CD4-positive, alpha-beta T cell treated with Interferon gamma for 1 hour (primary cell): ENCODE measurements around the gene TCF7.
A peak's percentile ranks its signal among the peaks of the same experiment; 100 is the strongest.
"Not testable (repeated sequence)": the region's sequence is repeated elsewhere in the genome, so short reads cannot be mapped to it uniquely, and the experiment has no call there.

ENCODE experiments used
- DNase-seq: peaks from one replicate; pipeline ENCODE4 v3.0.0-alpha.2; 2020

The TCF7 gene

DNA sequence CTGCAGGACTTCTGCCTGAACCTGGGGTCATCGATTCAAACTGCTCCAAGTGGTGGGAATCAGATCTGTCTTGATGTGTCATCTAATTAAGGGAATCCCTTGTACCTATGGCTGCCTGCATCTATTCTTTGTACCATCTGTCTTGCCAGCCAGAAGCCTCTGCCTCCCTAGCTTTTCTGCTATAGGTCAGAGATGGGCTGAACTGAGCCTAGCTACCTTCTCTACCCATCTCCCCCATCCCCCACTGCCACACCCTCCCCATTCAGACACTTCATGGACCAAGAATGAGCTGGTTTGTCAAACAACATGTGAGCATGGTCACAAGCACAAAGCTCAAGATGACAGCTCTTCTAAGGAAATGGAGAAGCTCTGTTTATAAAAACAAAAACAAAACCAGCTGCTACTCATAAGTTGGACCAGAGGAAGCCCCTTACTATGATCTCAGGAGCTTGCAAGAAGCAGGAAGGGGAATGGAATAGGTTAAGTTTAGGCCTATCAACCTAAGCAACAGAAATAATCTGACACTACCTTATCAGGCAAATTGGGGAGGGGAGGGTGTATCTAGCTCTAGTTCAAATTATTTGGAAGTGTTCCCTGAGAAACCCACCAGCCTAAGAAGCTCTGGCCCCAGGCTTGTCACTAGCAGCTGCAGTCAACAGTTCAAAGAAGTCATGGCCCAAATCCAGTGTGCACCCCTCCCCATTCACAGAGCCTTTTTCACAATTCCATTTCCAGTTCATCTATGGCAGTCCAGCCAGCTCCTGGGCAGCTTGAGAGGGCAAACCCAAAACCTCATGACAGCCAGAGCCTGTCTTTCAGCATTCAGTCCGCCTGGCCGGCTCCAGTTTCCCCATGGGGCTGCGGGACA lies 32.4 kb downstream of the TCF7 start:
- no peak for DNase-seq

DNA sequence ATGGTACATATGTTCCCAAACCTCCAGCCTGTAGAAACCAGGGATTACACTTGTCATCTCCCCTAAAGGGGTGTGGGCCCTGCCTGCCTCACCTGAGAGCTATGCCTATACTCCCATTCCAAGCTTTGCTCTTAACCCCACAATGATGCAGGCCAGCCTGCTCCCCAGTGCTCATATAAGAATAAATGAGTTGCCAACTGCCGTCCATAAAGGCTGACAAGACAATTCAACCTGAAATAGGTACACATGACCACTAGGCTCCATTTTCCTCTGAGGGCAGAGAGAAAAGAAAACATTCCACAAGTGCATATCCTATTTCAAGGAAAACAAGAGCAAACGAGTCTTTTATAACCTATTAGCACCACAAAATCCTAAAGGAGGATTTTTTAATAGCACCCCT lies 33.8 kb downstream of the TCF7 start:
- DNase-seq = no peak

DNA sequence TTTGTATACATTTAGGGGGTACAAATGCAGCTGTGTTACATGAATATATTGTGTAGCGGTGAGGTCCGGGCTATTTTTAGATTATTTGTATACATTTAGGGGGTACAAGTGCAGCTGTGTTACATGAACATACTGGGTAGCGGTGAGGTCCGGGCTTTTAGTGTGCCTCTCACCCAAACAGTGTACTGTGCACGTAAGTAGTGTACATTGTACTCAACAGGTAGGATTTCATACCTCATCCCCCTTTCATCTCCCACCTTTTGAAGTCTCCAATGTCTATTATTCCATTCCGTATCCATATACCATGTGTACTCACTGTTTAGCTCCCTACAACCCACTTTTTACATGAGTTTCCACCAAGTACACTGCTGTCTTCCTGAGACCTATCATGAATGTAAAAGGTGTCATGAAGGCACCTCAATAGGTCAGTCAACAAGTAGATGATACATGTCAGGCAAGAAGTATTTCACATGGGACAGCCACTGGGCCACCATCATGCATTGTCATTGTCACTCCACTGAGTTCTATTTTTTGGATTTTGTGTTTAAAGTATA lies 34.6 kb downstream of the TCF7 start:
- DNase-seq = no peak

GRCh38 chr5:134149571-134150303 lies 35.3 kb downstream of the TCF7 start:
- DNase-seq = no peak

GRCh38 chr5:134151723-134152122 lies 37.2 kb downstream of the TCF7 start:
- no peak for DNase-seq

DNA sequence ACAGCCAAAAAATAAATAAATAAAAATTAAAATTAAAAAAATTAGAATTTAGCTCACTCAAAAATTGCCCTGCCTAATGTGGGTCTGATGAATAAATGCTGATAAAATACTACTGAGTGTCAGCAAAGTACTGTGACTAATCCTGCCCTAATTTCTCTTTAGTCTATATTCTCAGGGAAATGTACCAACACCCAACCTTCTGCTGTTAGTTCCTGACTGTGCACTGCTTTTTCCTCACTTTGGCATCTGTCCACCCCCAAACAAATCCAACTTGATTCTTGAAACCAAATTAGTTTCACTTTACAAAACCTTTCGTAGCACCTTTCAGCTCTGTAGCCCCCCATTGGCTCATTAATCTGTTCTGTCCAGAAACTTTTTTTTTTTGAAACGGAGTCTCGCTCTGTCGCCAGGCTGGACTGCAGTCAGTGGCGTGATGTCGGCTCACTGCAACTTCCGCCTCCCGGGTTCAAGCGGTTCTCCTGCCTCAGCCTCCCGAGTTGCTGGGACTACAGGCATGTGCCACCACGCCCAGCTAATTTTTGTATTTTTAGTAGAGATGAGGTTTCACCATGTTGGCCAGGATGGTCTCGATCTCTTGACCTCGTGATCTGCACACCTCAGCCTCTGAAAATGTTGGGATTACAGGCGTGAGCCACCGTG lies 37.8 kb downstream of the TCF7 start:
- not testable (repeated sequence) for DNase-seq

DNA sequence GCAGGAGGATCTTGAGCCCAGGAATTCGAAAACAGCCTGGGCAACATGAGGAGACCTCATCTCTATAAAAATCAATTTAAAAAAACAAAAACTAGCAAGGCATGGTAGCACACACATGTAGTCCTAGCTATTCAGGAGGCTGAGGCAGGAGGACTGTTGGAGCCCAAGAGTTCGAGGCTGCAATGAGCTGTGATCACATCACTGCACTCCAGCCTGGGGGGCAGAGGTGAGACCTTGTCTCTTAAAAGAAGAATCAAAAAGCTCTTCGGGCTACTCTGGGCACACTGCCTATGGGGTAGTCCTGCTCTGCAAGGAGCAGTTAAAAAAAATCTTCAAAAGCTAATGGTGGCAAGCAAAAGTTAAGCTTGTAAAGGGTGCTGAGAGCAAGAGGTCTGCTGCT lies 38.8 kb downstream of the TCF7 start:
- no peak for DNase-seq

- no peak for DNase-seq
These were observed 39.2 kb downstream of the TCF7 start for GRCh38 chr5:134153657-134154056.

DNA sequence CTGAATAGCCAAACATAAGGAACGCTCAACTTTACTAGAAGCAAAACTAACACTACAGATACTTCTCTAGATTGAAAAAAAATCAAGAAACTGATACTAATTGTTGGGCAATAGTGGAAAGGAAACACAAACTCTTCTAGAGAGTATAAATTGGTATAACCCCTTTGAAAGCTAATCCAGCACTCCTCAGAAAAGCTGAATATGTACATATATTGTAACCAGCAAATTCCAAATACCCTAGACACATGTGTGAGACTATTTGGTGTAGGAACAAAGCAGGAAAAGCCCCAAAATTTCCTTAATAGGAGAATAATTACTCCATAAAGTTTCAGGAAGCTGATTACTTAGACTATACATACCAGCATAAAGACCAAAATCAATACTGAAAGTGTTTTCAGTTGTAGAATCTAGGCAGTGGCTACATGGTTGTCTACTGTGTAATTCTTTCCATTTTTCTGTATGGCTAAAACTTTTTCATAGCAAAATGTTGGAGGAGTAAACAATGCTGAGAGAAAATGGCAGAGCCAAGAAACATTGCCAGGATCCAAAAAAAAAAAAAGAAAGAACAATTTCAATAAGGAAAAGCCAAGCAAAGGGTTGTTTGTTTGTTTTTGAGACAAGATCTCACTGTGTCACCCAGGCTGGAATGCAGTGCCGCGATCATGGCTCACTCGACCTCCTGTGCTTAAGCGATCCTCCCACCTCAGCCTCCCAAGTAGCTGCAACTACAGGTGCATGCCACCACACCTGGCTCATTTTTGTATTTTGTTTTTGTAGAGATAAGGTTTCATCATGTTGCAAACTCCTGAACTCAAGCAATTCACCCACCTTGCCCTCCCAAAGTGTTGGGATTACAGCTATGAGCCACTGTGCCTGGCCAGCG lies 47.3 kb downstream of the TCF7 start:
- no peak for DNase-seq

- DNase-seq = no peak
These were observed 48.1 kb downstream of the TCF7 start for GRCh38 chr5:134162592-134162991.

GRCh38 chr5:134171972-134172371 lies 57.5 kb downstream of the TCF7 start:
- no peak for DNase-seq

GRCh38 chr5:134174841-134175839 lies 60.7 kb downstream of the TCF7 start:
- DNase-seq = no peak

GRCh38 chr5:134175921-134176510 lies 61.5 kb downstream of the TCF7 start:
- DNase-seq = no peak

DNA sequence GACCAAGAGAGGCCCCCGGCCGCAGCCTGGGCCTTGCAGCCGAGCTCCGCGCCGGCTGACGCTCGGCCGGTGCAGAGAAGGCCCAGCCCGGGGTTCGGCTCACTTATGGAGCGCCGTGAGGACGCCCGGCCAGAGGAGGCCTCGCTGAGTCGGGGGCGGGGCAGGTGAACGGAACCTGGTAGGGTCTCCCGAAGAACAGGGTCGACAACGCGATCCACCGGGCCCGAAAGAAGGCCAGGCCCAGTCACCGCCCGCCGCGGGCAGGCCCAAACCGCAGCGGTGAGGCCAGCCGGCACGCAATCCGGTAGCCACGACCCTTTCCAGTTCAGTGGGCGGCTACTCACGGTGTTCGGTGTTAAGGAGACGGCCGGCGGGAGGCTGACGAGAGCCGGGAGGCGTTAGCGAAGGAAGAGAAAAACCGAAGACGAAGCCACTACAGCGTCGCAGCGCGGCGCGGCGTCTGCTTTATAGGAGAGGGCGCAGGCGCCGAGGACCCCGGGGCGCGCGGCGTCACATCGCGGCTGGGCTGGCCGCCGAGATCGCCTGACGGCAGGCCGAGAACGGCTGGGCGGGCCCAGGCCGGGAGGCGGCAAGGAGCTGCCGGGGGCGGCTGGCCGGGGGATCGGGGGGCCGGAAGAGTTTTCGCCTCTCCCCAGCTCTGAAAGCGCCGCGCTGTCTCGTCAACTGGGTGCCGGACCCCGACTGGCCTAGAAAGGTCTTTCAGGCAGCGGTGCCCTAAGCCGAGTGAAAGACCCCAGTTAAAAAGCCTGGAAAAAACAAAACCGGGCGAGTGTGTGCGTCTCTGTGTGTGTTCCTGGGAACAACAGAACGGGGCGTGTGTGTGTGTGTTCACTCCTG lies 62.3 kb downstream of the TCF7 start, which contains the start of gene SKP1:
Gene SKP1 (minus strand): TSS at position 440 of the 858 bp plus-strand sequence. CDS start 2,928 bp downstream, outside the sequence.
- DNase-seq = peak; percentile 85

GRCh38 chr5:134177369-134178095 lies 63.1 kb downstream of the TCF7 start:
- no peak for DNase-seq

GRCh38 chr5:134178096-134178419 lies 63.6 kb downstream of the TCF7 start:
- DNase-seq = no peak

DNA sequence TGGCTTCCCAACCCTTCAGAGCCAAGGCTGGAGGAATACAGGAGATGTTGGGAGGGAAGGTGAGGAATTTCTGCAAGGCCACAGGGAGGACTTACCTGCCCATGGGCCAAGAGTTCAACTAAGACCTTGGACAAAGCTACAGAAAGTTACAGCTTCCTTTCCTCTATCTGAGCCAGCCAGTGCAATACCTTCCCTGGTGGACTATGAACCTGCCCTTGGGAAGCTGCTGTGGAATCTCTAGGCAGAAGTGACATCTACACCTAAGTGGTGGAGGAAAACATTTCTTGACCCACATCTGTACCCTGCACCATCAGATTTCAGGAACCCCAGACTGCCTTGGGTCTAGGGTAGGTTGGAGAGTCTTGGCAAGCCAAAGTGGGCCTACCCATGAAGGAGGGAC lies 69.0 kb downstream of the TCF7 start:
- no peak for DNase-seq

- peak; percentile 73 for DNase-seq
These were observed 70.0 kb downstream of the TCF7 start for GRCh38 chr5:134184155-134185135.
